ENCODE results near the gene GLUD2.

Gene GLUD2

GRCh38 chrX:121085612-121086010 lies 38.2 kb downstream of the GLUD2 start:
- no peak for TF ChIP-seq CTCF (IDR thresholded peaks at IDR 0.05; ENCODE audit: low read depth, low read length)
- H3K4me3 ChIP-seq (ENCODE audit: low read depth, low read length), result no peak overlapping the region
- in situ Hi-C loops (cut with HindIII; ENCODE audit: low sequenced_read_pairs), result no loop called here
- no peak for DNase-seq (ENCODE audit: low read depth, low spot score)

GRCh38 chrX:121093011-121093410 lies 45.6 kb downstream of the GLUD2 start:
- TF ChIP-seq CTCF (IDR thresholded peaks at IDR 0.05; ENCODE audit: low read depth, low read length), result no peak
- in situ Hi-C loops (cut with HindIII; ENCODE audit: low sequenced_read_pairs), result no loop called here
- H3K4me3 ChIP-seq (ENCODE audit: low read depth, low read length), result no peak overlapping the region
- DNase-seq (ENCODE audit: low read depth, low spot score), result no peak
